Neural cell (in vitro differentiated cells): ENCODE measurements around the gene PTPRC. TPM values are rescaled to one million over a fixed set of nuclear protein-coding genes. Genes with fewer than 3 reads are reported as not detected.

ENCODE experiments used
- H2AFZ ChIP-seq: fragments of 200-600, 300-800 bp; sonication (generic), shearing (Covaris generic); 2 replicates; pipeline ENCODE4 v1.6.0; 2014; ENCODE audit warnings: low read depth, mild to moderate bottlenecking, antibody characterized with exemption, low read length, moderate library complexity
- H3F3A ChIP-seq: fragments of 200-600 bp; shearing (Covaris generic); 2 replicates; pipeline ENCODE4 v1.6.1; 2016; ENCODE audit warnings: mild to moderate bottlenecking, moderate library complexity, mixed read lengths, antibody characterized with exemption, low read length; ENCODE audit not compliant: insufficient read depth, poor library complexity, severe bottlenecking
- H3K27ac ChIP-seq: fragments of 200-600, 300-800 bp; sonication (generic), shearing (Covaris generic); 2 replicates; pipeline ENCODE4 v1.5.1; 2014; ENCODE audit warnings: mild to moderate bottlenecking, low read length, moderate library complexity
- H3K27me3 ChIP-seq: fragments of 300-800, 200-600 bp; sonication (generic), shearing (Covaris generic); 2 replicates; pipeline ENCODE4 v1.6.0; 2014; ENCODE audit warnings: mild to moderate bottlenecking, low read depth, low read length, moderate library complexity; ENCODE audit not compliant: insufficient read depth
- H3K36me3 ChIP-seq: fragments of 300-800, 200-600 bp; sonication (generic), shearing (Covaris generic); 2 replicates; pipeline ENCODE4 v1.5.1; 2014; ENCODE audit warnings: mild to moderate bottlenecking, antibody characterized with exemption, low read length, moderate library complexity; ENCODE audit not compliant: insufficient read depth
- H3K4me2 ChIP-seq: fragments of 300-800, 200-600 bp; sonication (generic), shearing (Covaris generic); 2 replicates; pipeline ENCODE4 v1.6.0; 2014; ENCODE audit warnings: mild to moderate bottlenecking, low read length
- H3K4me3 ChIP-seq: fragments of 300-800, 200-600 bp; sonication (generic), shearing (Covaris generic); 2 replicates; pipeline ENCODE4 v1.5.1; 2014; ENCODE audit warnings: mild to moderate bottlenecking, low read length, moderate library complexity
- H3K79me2 ChIP-seq: fragments of 200-600 bp; shearing (Covaris generic); replicated peaks from 2 replicates; pipeline ENCODE4 v1.6.0; 2014; ENCODE audit warnings: mild to moderate bottlenecking, low read length, moderate library complexity; ENCODE audit not compliant: insufficient read depth
- H3K9ac ChIP-seq: fragments of 300-800, 200-600 bp; sonication (generic), shearing (Covaris generic); 2 replicates; pipeline ENCODE4 v1.6.1; 2016; ENCODE audit warnings: mild to moderate bottlenecking, low read length, mixed read lengths
- H3K9me2 ChIP-seq: fragments of 200-600 bp; shearing (Covaris generic); 2 replicates; pipeline ENCODE4 v1.6.1; 2016; ENCODE audit warnings: mild to moderate bottlenecking, low read length, mixed read lengths; ENCODE audit not compliant: insufficient read depth
- H3K9me3 ChIP-seq: fragments of 200-600, 300-800 bp; sonication (generic), shearing (Covaris generic); 2 replicates; pipeline ENCODE4 v1.6.1; 2016; ENCODE audit warnings: mild to moderate bottlenecking, mixed run types, low read length, moderate library complexity, mixed read lengths
- H4K20me1 ChIP-seq: fragments of 200-600 bp; shearing (Covaris generic); 2 replicates; pipeline ENCODE4 v1.6.1; 2016; ENCODE audit warnings: mild to moderate bottlenecking, mixed run types; ENCODE audit not compliant: insufficient read depth
- EP300 ChIP-seq: fragments of 450-650 bp; conservative IDR thresholded peaks from 2 replicates; pipeline ENCODE4 v1.6.1; 2014; ENCODE audit warnings: antibody characterized with exemption, mild to moderate bottlenecking, moderate library complexity; ENCODE audit not compliant: poor library complexity, severe bottlenecking
- EZH2 ChIP-seq: fragments of 200-600, 300-800 bp; shearing (Covaris generic), sonication (generic); IDR thresholded peaks from 2 replicates; pipeline ENCODE4 v1.6.1; 2014; ENCODE audit warnings: antibody characterized with exemption, low read length, borderline replicate concordance, mild to moderate bottlenecking; ENCODE audit not compliant: insufficient read depth, poor library complexity, severe bottlenecking
- MXI1 ChIP-seq: fragments of 450-650 bp; conservative IDR thresholded peaks from 2 replicates; pipeline ENCODE4 v1.6.1; 2014; ENCODE audit warnings: antibody characterized with exemption, mild to moderate bottlenecking; ENCODE audit not compliant: poor library complexity, severe bottlenecking
- POLR2AphosphoS5 ChIP-seq: IDR thresholded peaks from 2 replicates; pipeline ENCODE4 v1.6.1; 2012
- RAD21 ChIP-seq: fragments of 450-650 bp; conservative IDR thresholded peaks from 2 replicates; pipeline ENCODE4 v1.6.1; 2014; ENCODE audit warnings: antibody characterized with exemption, mild to moderate bottlenecking, moderate library complexity
- TAF1 ChIP-seq: IDR thresholded peaks from 2 replicates; pipeline ENCODE4 v1.6.1; 2012; ENCODE audit warnings: low read depth
- polyA plus RNA-seq: library from polyadenylated mRNA; depleted of rRNA; stranded (reverse); fragments of >200 nt; gene quantifications from 2 replicates; pipeline ENCODE4 v1.2.3, GENCODE V29; 2014
- TF ChIP-seq, protein P1 (sequence below): fragments of 450-650 bp; IDR thresholded peaks from 2 replicates; pipeline ENCODE4 v1.5.1; 2014; ENCODE audit warnings: antibody characterized with exemption, mild to moderate bottlenecking, moderate library complexity; ENCODE audit not compliant: poor library complexity, severe bottlenecking
- TF ChIP-seq, protein P2 (sequence below): IDR thresholded peaks from 2 replicates; pipeline ENCODE4 v1.6.1; 2012; ENCODE audit warnings: borderline replicate concordance

The PTPRC gene
- polyA plus RNA-seq, 1 donor from 2014 or later, result 0.12 TPM

DNA sequence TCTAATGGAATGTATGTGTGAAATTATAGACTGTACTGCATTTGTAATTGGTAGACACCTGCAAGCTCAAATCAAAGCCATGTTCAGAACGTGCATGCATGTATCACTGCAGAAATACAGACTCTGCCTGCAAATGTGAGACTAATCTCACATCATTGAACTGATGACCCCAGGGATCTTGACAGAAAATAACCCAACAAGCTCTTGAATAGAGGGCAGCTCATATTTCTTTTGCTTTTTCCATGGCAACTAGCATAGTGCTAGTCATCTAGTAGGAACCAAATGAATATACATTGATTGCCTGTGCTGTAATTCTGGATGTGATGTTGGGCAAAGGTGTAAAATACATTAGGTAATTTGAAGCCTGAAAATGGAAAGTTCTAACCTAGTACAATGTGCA, 62.4 kb downstream of the PTPRC start:
- Histone ChIP-seq H3K4me2 (peak overlapping the region; percentile 32), H2AFZ (no peak overlapping the region), H3K4me3 (peak overlapping the region; percentile 24), H3K9ac (no peak overlapping the region), H3F3A (peaks cover 4% of the 10 kb centered on the region), H3K79me2 (no peaks in the 10 kb centered on the region), H3K36me3 (no peaks in the 10 kb centered on the region), H3K9me2 (no peaks in the 10 kb centered on the region), H3K27me3 (no peaks in the 10 kb centered on the region), H4K20me1 (no peaks in the 10 kb centered on the region), H3K9me3 (no peaks in the 10 kb centered on the region), H3K27ac (peak overlapping the region; percentile 63)
- TF ChIP-seq EP300 (peak; percentile 61), RAD21 (no peak), POLR2AphosphoS5 (peak; percentile 75), TAF1 (no peak), MXI1 (no peak)
- TF ChIP-seq, protein P1, sequence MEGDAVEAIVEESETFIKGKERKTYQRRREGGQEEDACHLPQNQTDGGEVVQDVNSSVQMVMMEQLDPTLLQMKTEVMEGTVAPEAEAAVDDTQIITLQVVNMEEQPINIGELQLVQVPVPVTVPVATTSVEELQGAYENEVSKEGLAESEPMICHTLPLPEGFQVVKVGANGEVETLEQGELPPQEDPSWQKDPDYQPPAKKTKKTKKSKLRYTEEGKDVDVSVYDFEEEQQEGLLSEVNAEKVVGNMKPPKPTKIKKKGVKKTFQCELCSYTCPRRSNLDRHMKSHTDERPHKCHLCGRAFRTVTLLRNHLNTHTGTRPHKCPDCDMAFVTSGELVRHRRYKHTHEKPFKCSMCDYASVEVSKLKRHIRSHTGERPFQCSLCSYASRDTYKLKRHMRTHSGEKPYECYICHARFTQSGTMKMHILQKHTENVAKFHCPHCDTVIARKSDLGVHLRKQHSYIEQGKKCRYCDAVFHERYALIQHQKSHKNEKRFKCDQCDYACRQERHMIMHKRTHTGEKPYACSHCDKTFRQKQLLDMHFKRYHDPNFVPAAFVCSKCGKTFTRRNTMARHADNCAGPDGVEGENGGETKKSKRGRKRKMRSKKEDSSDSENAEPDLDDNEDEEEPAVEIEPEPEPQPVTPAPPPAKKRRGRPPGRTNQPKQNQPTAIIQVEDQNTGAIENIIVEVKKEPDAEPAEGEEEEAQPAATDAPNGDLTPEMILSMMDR, result no peak
- TF ChIP-seq, protein P2, sequence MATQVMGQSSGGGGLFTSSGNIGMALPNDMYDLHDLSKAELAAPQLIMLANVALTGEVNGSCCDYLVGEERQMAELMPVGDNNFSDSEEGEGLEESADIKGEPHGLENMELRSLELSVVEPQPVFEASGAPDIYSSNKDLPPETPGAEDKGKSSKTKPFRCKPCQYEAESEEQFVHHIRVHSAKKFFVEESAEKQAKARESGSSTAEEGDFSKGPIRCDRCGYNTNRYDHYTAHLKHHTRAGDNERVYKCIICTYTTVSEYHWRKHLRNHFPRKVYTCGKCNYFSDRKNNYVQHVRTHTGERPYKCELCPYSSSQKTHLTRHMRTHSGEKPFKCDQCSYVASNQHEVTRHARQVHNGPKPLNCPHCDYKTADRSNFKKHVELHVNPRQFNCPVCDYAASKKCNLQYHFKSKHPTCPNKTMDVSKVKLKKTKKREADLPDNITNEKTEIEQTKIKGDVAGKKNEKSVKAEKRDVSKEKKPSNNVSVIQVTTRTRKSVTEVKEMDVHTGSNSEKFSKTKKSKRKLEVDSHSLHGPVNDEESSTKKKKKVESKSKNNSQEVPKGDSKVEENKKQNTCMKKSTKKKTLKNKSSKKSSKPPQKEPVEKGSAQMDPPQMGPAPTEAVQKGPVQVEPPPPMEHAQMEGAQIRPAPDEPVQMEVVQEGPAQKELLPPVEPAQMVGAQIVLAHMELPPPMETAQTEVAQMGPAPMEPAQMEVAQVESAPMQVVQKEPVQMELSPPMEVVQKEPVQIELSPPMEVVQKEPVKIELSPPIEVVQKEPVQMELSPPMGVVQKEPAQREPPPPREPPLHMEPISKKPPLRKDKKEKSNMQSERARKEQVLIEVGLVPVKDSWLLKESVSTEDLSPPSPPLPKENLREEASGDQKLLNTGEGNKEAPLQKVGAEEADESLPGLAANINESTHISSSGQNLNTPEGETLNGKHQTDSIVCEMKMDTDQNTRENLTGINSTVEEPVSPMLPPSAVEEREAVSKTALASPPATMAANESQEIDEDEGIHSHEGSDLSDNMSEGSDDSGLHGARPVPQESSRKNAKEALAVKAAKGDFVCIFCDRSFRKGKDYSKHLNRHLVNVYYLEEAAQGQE, result peak; percentile 15

DNA sequence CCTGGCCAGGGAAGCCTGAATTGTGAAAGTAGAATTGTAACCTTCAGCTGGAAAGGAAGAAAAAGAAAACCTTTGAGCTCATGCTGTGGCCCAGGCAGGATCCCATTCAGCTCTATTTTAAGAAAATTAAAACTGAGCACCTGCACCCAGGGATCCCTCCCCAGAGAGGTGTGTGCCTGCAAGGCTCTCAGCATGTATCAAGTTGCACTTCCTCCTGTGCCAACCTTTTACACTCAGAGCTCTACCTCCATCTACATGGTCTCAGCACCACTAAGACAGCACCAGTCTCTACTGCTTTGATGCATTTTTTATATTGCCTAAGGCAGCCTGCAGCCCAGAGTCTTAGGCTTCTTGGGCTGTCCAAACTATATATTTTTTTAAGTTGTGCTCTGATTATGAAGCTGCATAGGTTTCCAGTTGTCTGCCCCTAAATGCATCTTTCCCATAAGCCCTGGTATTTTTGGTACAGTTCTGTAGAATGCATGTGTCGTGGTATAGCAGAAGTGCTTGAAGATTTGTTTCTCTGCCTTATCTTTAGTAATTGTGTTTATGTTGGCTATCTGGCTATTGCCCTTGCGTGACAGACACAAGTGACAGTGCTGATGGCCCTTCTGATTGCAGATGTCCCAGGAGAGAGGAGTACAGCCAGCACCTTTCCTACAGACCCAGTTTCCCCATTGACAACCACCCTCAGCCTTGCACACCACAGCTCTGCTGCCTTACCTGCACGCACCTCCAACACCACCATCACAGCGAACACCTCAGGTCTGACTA, 63.1 kb downstream of the PTPRC start:
- TF ChIP-seq, protein P2, result no peak
- TF ChIP-seq EZH2, result no peak
- H3K4me2 ChIP-seq, result no peak overlapping the region

More for the DNA sequence above, 63.1 kb downstream of the PTPRC start:
- Histone ChIP-seq H3K36me3 (no peaks in the 10 kb centered on the region), H3F3A (peaks cover 4% of the 10 kb centered on the region), H3K4me3 (peak overlapping the region; percentile 24), H3K9me2 (no peaks in the 10 kb centered on the region), H3K9me3 (no peaks in the 10 kb centered on the region), H3K27ac (peak overlapping the region; percentile 63), H3K9ac (no peak overlapping the region), H3K79me2 (no peaks in the 10 kb centered on the region), H4K20me1 (no peaks in the 10 kb centered on the region), H2AFZ (no peak overlapping the region), H3K27me3 (no peaks in the 10 kb centered on the region)
